ENCODE measurements around the gene PTOV1. TPM values are rescaled to one million over a fixed set of nuclear protein-coding genes. Genes with fewer than 3 reads are reported as not detected.
A peak's percentile ranks its signal among the peaks of the same experiment; 100 is the strongest.

Gene PTOV1
- total and polyA plus RNA-seq, 10 of the 15 experiments (the other 5 are each of a cell fraction or from before 2014, with no cell fraction given), result 3.2 to 83.5 (median 22.3) TPM

- Histone ChIP-seq H3K4me1 (ENCODE audit: control insufficient read depth, insufficient read depth, low read length) (no peaks in the 10 kb centered on the region), H3K27ac (ENCODE audit: control insufficient read depth, insufficient read depth) (no peak overlapping the region), H4K20me1 (ENCODE audit: control insufficient read depth, insufficient read depth) (no peaks in the 10 kb centered on the region), H3K27me3 (replicated peaks in 1 of 2; ENCODE audit: control insufficient read depth in 2 of 2, insufficient read depth in 2 of 2, low read length in 1 of 2) (no peaks in the 10 kb centered on the region), H3K79me2 (ENCODE audit: control insufficient read depth, insufficient read depth, low read length) (no peaks in the 10 kb centered on the region; the same call in 1 of the 2 replicates), H2AFZ (ENCODE audit: control insufficient read depth, low read depth, low read length) (no peak overlapping the region), H3K9me3 (replicated peaks; ENCODE audit: control insufficient read depth, insufficient read depth, low read length) (no peaks in the 10 kb centered on the region), H3K36me3 (ENCODE audit: control insufficient read depth in 2 of 2, insufficient read depth in 2 of 2, low read length in 1 of 2) (peaks cover under 1 to 24% of the 10 kb centered on the region in 2 experiments; a peak in 3 of 4 replicates), H3K4me3 (no peak overlapping the region), H3K4me2 (ENCODE audit: control insufficient read depth, insufficient read depth) (no peak overlapping the region), H3K9ac (ENCODE audit: control insufficient read depth, insufficient read depth, low read length) (no peak overlapping the region)
- no TSS peak for BruUV-seq (replicated peaks)
- RAD21 ChIA-PET (ENCODE audit: unreplicated experiment), result no interaction called here
- POLR2A ChIA-PET, result interaction anchor here (1.0 to 1.8 kb wide), 2 partner anchors 11 to 71 kb away, joined by 3 to 7 read pairs; no protein-coding TSS in a partner anchor
- ATAC-seq (no peak), FAIRE-seq (no peak), DNase-seq (ENCODE audit: low read depth, low spot score) (no peak)
- CTCF ChIA-PET, result no interaction called here
- TF ChIP-seq NFYA (IDR thresholded peaks at IDR 0.05; ENCODE audit: borderline replicate concordance, low read depth, low read length) (no peak), BACH1 (IDR thresholded peaks at IDR 0.05; ENCODE audit: borderline replicate concordance) (no peak), HDAC2 (IDR thresholded peaks at IDR 0.05) (no peak), ZZZ3 (IDR thresholded peaks at IDR 0.05; ENCODE audit: control insufficient read depth, insufficient read length, low read depth) (no peak), POLR2A (IDR thresholded peaks at IDR 0.05; ENCODE audit: low read depth, low read length) (peak; percentile 58), PBX3 (IDR thresholded peaks at IDR 0.05; ENCODE audit: insufficient replicate concordance, low read depth, low read length) (no peak), RCOR1 (conservative IDR thresholded peaks at IDR 0.05; ENCODE audit: low read depth, low read length) (no peak), SMAD5 (IDR thresholded peaks at IDR 0.05; ENCODE audit: low read depth) (0 out of 2 replicates have a peak, but pooled peaks have one; percentile 31), CHD4 (IDR thresholded peaks at IDR 0.05) (no peak), SIN3A (IDR thresholded peaks at IDR 0.05; ENCODE audit: low read depth, low read length) (no peak)
- TF ChIP-seq, protein P1, sequence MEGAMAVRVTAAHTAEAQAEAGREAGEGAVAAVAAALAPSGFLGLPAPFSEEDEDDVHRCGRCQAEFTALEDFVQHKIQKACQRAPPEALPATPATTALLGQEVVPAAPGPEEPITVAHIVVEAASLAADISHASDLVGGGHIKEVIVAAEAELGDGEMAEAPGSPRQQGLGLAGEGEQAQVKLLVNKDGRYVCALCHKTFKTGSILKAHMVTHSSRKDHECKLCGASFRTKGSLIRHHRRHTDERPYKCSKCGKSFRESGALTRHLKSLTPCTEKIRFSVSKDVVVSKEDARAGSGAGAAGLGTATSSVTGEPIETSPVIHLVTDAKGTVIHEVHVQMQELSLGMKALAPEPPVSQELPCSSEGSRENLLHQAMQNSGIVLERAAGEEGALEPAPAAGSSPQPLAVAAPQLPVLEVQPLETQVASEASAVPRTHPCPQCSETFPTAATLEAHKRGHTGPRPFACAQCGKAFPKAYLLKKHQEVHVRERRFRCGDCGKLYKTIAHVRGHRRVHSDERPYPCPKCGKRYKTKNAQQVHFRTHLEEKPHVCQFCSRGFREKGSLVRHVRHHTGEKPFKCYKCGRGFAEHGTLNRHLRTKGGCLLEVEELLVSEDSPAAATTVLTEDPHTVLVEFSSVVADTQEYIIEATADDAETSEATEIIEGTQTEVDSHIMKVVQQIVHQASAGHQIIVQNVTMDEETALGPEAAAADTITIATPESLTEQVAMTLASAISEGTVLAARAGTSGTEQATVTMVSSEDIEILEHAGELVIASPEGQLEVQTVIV (IDR thresholded peaks at IDR 0.05; ENCODE audit: borderline replicate concordance, partially characterized antibody), result no peak
- in situ Hi-C loops (cut with MboI) (no loop called here), intact Hi-C loops (cut with micrococcal nuclease; ENCODE audit: unreplicated experiment) (no loop called here)
- WGBS (ENCODE audit: insufficient coverage, insufficient replicate concordance, low lambda C conversion rate, missing lambda C conversion rate), result 88% methylated on average over 30 of the region's 37 CpGs
- SMC1A ChIA-PET (ENCODE audit: uncharacterized antibody, unreplicated experiment), result no interaction called here
Observed at GRCh38 chr19:49858088-49858985, 7.4 kb downstream of the PTOV1 start.

All from GM12878 (cell line).